B cell (primary cell): Measurements from ENCODE around the gene WDR70.

ENCODE experiments used
- CTCF ChIP-seq: fragments of 200-600 bp; IDR thresholded peaks from one replicate; pipeline ENCODE4 v1.8.0; 2022; ENCODE audit warnings: antibody characterized with exemption, mild to moderate bottlenecking
- EZH2 ChIP-seq: IDR thresholded peaks from 2 replicates; pipeline ENCODE4 v1.6.1; 2012; ENCODE audit warnings: borderline replicate concordance, low read depth, mild to moderate bottlenecking, moderate library complexity, low read length; ENCODE audit not compliant: insufficient read depth, poor library complexity, severe bottlenecking

- TF ChIP-seq CTCF (no peak), EZH2 (no peak)
Measured at GRCh38 chr5:37662362-37662761, 283.2 kb downstream of the WDR70 start.
